KG1 (cell line): ENCODE results near the gene DERA.
"Not testable (repeated sequence)": the region's sequence is repeated elsewhere in the genome, so short reads cannot be mapped to it uniquely, and the experiment has no call there.

Source experiments
- DNase-seq: peaks from one replicate; lab custom pipeline; 2025; lab: John Stamatoyannopoulos, UW

The DERA gene

DNA sequence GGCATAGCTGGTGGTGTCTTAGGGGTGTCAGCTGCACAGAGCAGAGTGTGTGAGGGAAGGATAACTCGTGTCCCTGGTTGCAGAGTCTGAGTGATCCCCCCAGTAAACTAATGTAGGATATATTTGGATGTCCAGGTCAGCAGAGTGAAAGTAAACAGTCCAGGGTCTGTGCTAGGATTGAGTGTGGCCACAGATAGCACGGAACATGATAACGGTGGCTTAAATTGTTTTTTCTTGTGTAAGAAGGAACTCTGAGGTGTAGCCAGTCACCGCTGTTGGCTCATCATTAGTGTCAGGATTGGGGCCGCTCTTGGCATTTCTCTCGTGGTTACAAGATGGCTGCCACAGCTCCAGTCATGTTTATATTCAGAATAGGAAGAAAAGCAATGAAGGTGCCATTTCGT is 97.3 kb downstream of the DERA start:
- DNase-seq: no peak

DNA sequence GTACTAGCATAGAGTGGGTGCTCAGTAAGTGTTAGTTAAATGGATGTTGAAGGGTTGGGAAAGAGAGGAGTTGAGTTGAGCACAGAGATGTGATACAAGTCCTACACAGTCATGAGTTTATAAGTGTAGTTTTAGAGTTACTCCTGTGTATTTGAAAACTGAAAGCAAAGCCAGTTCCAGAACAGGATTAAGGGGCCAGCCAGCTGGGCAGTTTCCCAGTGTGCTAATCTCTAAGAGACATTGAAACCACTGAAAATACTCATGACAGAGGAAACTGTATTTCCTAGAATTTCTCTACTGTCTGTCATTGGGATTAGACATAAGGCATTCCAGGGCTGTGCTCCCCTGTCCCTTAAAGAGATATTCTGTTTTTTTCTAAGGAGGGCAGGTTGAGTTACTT is 101.0 kb downstream of the DERA start:
- DNase-seq: no peak

DNA sequence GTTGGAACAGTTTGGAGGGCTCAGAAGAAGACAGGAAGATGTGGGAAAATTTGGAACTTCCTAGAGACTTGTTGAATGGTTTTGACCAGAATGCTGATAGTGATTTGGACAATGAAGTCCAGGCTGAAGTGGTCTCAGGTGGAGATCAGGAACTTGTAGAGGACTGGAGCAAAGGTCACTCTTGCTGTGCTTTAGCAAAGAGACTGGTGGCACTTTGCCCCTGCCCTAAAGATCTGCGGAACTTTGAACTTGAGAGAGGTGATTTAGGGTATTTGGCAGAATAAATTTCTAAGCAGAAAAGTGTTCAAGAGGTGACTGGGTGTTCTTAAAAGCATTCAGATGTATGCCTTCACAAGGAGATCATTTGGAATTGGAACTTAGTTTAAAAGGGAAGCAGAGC is 102.6 kb downstream of the DERA start:
- not testable (repeated sequence) for DNase-seq

DNA sequence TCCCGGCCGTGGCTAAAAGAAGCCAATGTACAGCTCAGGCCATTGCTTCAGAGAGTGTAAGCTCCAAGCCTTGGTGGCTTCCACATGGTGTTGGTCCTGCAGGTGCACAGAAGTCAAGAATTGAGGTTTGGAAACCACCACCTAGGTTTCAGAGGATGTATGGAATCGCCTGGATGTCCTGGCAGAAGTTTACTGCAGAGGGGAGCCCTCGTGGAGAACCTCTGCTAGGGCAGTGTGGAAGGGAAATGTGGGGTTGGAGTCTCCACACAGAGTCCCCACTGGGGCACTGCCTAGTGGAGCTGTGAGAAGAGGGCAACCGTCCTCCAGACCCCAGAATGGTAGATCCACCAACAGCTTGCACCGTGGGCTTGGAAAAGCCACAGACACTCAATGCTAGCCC is 103.3 kb downstream of the DERA start:
- DNase-seq: not testable (repeated sequence)

DNA sequence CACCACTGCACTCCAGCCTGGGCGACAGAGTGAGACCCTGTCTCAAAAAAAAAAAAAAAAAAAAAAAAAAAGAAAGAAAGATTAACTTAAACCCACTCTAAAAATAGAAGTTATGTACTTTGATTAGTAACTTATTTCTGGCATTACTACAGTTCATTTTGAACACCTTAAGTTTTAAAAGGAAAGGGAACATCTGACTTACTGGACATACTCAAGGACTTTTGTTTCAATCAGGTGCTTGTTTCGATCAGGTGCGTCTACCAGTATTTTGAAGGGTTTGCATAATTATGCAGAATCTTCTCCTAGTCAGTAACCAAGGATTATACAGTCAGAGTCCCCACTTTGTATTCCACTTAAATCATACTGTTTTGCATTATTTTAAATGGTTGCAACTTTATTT is 105.6 kb downstream of the DERA start:
- DNase-seq: no peak

DNA sequence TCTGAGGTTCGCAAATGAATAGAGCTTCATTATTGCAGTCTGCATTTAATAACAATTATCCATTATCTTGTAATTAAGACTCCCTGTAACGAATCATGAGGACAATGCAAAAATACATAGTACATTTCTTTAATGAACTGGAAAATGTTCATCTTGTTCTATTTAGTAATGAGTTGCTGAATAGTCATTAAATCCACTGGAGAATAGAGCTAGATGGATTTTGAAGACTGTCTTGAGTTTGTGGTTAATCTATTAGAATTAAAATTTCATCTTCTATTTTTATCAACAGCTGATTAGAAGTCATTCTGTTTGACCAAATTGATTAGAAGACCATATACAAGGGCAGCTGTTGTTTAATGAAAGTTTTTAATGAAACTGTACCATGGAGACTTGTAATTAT is 107.2 kb downstream of the DERA start:
- no peak for DNase-seq

DNA sequence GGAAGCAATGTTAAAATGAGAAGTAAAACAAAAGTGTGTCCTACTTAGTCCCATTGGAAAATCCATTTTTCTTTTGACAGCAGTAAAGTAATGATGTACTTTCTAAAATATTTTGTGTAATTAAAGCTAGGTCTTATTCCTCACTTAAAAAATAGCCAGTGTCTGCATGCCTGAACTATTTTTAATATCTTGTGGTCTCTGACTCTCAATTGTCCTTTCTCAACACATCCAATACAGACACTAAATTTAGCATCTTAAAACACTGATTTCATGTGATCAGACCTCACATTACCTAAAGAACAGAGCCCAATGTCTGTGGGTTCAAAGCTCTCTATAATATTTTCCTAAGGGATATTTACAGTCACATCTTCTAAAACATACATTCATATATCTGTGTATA is 108.0 kb downstream of the DERA start:
- no peak for DNase-seq

DNA sequence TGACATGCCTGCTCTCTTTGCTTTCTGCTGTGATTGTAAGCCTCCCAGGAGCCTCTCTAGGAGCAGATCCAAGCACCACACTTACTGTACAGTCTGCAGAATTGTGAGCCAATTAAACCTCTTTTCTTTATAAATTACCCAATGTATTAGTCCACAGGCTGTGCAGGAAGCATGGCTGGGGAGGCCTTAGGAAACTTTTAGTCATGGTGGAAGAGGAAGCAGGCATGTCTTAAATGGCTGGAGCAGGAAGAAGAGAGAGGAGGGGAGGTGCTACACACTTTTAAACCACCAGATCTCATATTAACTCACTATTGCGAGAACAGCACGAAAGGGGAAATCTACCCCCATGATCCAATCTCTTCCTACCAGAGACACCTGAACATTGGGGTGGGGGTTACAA is 108.9 kb downstream of the DERA start:
- no peak for DNase-seq

DNA sequence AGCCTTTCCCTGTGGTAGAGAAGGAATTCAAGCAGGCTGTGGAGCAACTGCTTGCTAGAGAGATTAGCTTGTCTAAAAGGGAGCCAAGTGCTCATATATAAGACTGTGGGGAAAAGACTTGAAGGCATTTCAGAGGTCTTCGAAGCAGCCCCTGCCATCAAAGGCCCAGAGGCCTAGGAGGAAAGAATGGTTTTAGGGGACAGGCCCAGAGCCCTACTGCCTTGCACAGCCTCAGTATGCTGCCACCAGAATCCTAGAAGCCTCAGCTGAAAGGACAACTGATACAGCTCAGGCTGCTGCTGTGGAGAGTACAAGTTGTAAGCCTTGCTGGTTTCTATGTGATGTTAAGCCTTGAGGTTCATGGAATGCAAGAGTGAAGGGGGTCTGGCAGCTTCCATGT is 109.9 kb downstream of the DERA start:
- no peak for DNase-seq

DNA sequence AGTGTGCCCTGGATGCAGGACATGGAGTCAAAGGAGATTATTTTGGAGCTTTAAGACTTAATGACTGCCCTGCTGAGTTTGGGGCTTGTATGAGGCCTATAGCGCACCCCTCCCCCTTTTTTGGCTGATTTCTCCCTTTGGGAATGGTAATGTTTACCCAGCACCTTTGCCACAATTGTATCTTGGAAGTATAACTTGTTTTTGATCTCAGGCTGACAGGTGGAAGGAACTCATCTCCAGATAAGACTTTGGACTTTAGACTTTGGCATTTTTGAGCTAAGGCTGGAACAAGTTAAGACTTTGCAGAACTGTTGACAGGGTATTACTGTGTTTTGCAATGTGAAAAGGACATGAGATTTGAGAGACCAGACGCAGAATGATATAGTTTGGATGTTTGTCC is 110.5 kb downstream of the DERA start:
- DNase-seq: no peak

DNA sequence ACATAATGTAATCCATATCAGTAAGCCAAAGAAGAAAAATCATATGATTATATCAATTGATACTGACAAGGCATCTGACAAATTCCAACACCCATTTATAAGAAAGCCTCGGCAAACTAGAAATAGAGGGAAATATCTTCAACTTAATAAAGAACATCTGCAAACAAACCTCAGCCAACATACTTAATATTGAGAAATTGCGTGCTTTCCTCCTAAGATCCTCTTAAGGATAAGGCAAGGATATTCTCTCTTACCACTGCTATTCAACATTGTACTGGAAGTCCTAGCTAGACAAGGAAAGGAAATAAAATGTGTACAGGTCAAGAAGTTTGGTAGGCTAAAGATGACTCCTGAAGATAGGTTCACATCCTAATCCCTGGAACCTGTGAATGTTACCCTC is 115.9 kb downstream of the DERA start:
- no peak for DNase-seq

DNA sequence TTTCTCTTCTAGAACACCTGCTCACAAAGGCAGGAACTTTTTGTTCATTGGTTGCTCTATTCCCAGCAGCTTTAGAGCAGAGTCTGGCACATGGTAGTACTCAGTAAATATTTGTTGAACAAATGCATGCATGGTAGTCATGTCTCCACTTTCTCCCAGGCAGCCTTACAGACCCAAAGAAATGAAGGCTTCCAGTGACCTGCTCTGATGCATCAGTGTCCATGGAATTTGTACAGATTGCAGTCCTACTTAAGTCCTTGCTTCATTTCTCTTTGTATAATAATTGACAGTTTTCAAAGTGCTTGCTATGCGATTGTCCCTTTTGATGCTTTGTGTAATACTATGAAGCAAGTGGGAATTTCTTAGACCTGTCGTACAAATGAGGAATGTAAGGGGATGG is 119.6 kb downstream of the DERA start:
- DNase-seq: no peak

DNA sequence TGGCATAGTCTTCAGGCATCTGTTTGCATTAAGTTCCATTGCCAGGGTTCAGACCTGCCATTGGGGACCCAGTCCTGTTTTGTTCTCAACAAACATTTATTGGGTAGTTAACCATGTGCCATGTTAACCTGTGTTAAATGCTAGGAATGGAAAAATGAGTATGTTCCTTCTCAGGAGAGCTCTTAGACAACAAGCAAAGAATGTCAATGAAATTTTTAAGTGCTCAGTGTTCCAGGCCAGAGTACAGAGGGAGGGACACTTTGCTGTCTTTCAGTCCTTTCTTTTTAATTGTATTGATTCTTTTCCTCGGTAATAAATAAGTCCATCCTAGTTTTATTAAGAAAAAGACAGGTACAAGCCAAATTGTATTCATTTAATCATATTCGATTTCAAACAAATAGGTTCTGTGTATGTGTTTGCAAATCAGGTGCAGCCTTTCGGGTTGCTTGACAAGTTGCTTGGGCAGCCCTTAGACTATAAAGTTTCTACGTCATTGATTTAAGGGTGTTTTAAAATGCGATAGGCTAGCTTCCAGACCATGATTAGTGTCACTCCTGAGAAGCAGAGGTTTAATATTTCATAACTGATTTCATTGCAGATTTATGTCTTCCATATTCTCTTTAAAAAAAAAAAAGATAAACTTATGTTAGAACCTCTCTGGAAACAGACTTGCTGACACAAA is 123.1 kb downstream of the DERA start:
- DNase-seq: no peak

DNA sequence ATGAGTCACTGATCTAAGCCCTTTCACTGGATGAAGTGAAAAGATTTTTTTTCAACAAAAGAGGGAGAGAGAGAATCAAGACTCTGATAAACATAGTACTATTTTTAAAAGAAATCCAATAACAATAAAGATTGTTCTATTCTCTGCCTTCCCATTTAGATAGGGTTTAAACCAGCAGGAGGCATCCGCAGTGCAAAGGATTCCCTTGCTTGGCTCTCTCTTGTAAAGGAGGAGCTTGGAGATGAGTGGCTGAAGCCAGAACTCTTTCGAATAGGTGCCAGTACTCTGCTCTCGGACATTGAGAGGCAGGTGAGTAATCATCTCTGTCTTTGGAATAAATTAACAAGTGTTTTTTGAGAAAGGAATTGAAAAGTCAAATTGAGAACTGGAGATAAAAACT is 124.9 kb downstream of the DERA start:
- no peak for DNase-seq

DNA sequence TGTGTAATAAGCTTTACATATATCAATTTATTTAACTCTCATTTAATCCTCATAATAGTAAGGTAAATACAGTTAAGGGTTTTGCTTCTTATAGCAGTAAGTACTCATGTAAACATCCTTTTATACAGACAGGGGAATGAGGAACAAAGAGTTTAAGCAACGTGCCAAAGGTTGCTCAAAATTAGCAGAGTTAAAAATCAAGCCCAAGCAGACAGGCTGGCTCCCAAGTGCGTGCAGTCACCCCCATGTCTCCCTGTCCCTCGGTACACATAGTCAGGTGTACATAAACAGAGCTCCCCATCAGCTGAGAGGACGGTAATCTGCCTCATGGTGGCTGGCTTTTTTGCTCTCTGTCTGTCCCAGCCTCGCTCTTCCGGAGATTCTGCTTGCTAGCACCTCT is 126.4 kb downstream of the DERA start:
- no peak for DNase-seq

DNA sequence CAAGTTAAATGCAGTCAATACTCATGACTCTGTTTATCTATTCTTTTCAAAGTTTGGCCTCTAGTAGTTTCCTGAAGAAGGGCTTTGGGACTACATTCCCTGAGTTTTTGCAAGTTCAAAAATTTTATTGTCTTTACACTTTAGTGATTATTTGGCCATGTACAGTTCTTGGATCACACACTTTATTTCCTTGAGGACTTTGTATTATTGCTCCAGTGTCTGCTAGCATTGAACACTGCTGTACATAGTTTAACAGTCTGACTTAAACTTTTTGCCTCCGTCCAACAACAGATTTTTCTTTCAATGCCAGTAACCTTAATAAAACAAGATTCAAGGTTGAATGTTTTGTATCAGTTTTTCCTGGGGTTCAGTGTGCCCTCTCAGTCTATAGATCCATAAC is 132.3 kb downstream of the DERA start:
- no peak for DNase-seq

DNA sequence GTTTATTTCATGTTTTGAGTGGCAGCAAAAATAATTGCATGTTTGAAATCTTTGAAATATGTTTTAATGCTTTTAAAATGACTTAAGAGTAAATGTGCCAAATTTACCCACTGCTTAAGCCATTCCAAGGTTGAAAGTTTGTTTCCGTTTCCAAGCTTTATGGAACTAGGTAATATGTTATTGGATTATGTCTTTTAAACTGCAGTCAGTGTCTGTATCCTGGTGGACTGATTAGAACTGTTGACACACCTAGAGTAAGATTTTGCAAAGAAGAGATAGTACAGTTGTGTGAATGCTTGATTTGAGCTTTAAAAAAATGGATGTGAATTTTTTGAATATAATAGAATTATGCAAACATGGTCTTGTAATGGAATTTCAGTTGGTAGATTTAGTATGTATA is 135.1 kb downstream of the DERA start:
- no peak for DNase-seq

DNA sequence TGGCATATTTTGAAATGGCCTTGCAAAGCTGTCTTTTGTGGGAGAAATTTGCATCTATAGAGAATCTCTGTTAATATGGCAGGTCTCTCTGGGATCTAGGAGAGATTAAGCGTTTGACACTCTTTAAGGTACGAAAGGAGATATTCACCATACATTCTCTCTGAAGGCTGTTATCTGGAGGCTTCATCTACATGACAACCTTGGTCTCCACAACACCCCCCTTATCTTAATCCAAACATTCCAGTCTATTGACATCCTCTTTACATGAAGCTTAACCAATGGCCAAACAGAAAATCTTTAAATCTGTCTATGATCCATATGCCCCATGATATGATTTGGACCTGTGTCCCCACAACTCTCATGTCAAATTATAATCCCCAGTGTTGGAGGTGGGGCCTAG is 137.4 kb downstream of the DERA start:
- DNase-seq: no peak

DNA sequence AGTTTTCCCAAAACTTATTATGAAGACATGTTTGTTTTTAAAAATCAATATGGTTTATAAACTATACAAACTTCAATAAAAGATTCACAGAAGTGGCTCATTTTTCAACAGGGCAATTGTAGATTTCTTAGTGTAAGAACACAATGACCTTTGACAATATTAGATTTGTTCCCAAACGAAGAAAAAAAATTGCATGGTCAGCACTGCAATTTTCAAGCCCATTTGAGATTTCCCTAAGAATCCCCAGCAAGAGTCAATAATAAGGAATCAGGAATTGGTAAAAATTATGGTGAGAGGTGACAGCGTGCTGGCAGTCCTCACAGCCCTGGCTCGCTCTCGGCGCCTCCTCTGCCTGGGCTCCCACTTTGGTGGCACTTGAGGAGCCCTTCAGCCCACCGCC is 145.8 kb downstream of the DERA start:
- DNase-seq: no peak

DNA sequence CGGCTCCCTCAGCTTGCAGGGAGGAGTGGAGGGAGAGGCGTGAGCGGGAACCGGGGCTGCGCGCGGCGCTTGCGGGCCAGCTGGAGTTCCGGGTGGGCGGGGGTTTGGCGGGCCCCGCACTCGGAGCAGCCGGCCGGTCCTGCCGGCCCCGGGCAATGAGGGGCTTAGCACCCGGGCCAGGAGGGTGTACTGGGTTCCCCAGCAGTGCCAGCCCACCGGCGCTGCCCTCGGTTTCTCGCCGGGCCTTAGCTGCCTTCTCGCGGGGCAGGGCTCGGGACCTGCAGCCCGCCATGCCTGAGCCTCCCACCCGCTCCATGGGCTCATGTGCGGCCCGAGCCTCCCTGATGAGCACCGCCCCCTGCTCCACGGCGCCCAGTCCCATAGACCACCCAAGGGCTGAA is 146.2 kb downstream of the DERA start:
- not testable (repeated sequence) for DNase-seq

DNA sequence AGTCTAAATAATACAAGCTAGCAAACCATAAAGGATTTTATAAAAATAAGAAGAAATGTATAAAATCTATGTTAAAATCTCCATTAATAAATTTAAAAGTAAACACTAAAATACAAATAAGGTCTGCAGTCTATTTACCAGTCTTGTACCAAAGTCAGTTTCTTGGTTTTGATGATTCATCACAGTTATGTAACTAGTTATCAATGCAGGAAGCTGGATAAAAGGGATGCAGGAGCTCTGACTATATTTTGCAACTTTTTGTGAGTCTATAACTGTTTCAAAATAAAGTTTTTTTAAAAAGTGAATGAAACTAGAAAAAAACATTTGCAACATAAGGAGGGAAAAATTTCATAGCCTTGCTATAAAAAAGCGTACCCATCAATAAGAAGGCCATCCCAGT is 151.5 kb downstream of the DERA start:
- no peak for DNase-seq

DNA sequence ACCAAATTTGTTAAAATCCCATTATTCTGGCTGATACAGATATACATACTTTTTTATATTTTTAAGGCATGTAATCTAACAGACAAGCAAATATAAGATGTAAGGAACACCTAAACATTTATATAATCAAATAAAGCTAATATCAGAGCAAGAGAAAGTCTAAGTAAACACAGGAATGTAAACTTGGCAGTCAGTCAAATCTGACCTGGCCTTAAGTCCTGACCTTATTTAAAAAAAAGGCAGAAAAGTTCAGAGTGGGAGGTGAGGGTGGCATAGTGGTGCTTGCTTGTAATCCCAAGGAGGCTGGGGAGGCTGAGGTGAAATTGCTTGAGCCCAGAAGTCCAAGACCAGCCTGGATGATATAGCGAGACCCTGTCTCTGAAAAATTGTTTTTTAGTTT is 152.6 kb downstream of the DERA start:
- DNase-seq: no peak

DNA sequence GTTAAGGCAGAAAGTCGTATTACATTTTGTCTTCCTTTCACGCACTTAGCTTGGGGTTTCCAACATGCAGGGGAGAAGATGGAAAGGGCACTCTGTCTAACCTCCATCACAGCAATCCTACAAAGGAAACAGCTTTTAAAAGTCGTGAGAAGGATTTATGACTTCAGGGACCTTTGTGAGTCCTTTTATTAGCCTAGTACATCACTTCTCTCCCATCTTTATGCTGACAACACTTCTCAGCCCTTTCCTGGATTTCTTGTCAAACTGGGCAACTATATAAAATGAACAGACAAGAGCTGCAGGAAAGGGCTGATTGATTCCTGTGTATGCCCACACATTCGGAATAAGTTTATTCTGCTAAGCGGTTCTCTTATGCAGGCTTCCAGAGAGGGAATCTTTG is 159.0 kb downstream of the DERA start:
- no peak for DNase-seq

DNA sequence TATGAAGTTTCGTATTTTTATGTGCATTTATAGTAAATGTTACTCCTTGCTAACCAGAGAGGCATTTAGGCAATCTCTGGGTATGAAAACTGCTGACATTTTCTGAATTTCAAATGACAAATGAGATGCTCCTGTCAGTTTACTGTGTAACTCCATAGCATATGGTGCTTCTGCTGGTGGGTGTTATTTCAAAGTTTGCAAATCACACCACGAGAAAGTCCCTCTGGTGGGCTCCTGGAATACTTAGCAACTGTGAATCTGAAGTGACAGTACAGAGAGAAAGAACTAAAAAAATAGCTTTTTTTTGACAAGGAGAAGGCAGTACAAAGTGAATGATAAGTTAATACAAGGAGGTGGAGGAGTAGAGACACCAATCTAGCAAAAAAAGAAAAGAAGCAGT is 161.5 kb downstream of the DERA start:
- no peak for DNase-seq

DNA sequence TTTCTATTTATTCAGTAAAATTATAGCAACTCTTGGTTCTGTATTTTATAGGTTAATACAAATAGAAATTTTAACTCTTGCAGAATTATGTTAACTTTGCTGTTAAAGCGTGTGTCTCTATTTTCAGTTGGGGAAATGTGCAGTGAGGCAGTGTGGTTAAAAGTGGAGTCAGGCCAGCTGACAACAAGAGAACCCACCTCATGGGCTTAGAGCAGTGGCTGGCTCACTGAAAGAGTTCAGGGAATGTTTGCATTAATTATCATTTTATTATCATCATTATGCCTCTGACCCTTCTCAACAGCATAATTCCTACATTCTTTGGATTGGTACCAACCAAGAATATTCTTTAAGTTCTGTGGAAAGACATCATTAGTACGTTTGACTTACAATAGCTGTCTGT is 163.8 kb downstream of the DERA start:
- no peak for DNase-seq
